ENCODE measurements around the gene IFITM1. TPM values are rescaled to one million over a fixed set of nuclear protein-coding genes. Genes with fewer than 3 reads are reported as not detected.
A peak's percentile ranks its signal among the peaks of the same experiment; 100 is the strongest.

Gene IFITM1
- total and polyA plus RNA-seq, 9 of the 15 experiments (the other 6 are each of a cell fraction or from before 2014, with no cell fraction given): 691 to 5,579 (median 974) TPM

DNA sequence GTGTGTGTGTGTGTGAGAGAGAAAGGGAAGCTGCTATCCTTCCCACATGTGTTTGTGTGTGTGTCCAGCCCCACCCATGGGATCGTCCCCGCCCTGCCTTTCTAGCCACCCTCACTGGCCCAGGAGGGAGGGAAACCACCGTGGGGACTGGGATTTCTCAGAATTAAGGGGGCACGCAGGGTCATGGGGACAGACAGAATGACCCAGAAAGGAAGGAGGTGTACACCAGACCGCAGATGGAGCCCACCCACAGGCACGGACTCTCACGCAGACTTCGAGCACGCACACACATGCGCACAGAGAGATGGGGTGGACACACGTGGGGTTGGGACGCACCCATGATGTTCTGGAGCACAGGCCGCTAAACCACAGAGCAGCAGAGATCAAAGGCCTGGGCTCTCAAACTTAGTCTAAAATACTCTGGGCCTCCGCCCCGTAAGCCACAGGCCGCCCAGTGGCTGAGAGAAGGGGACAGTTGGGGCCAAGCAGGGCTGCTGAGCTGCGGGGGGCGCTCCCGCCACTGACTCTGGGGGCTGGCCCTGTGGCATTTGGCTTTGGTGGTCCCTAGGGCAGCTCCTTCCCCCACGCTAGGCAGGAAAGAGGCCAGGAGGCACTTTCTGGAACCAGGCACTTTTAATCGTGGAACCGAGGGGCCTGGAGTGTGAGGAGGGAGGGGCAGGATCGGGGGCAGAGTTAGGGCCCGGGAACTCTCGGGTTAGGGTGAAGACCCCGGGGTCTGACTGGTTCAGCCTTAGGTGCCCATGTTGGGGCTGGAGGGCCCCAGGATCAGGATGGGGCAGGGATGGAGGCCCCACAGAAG is 16.0 kb upstream of the IFITM1 start (continued):
- TF ChIP-seq, protein P1, sequence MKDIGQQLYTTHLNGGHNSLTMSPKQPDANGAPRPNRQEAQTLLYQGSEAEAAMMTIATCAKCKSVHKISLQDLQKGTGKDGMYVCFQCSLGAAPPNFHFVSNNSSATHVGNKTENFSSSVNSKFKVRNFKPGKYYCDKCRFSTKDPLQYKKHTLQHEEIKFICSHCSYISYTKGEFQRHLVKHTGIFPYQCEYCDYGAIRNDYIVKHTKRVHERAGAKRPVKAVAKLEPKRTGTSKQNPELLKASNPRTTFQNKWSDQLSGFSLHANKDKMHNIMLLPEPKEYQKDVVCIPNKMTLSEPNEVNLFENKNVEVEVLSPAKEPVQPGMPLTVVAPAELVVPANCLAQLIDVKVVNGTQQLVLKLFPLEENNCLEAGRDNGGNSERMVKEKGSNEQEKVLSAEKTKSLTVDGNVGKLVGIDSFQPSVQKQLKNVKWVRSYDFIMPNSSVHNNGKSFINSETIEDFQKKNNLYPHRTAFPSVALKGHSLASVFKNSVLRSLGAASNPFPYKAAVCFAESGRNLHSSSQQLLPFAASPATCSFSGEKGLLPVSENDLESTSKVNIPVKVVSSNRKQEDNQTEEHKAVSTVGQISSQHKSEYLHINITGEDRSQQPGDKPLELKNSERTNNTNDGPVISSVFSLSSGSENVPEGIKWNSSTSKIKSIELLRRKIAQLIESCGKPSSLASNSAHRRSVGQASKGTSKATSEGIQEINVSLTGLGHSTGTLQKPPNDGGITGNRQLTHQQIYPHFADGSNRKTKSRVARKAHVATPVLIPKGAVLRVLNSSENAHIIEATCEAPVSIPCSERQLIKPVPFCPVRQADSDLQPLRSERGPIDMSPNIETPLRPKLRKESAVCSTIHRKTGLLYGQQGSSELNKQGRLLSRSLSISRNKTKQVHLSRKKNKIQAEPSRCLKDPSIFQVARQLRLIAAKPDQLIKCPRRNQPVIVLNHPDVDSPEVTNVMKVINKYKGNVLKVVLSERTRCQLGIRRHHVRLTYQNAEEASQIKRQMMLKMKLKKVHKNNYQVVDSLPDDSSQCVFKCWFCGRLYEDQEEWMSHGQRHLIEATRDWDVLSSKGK (CRISPR knock-in tag; IDR thresholded peaks at IDR 0.05): no peak
- no peak for TF ChIP-seq ZNF766 (CRISPR knock-in tag; conservative IDR thresholded peaks at IDR 0.05)
- TF ChIP-seq POU5F1 (IDR thresholded peaks at IDR 0.05; ENCODE audit: borderline replicate concordance, low read depth, low read length, partially characterized antibody): no peak
- TF ChIP-seq, protein P2, sequence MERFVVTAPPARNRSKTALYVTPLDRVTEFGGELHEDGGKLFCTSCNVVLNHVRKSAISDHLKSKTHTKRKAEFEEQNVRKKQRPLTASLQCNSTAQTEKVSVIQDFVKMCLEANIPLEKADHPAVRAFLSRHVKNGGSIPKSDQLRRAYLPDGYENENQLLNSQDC (CRISPR knock-in tag; IDR thresholded peaks at IDR 0.05): no peak
- TF ChIP-seq ZNF699 (CRISPR knock-in tag; IDR thresholded peaks at IDR 0.05; ENCODE audit: insufficient replicate concordance): no peak
- TF ChIP-seq TEAD2 (tag; IDR thresholded peaks at IDR 0.05): no peak
- no peak for TF ChIP-seq NR2C1 (IDR thresholded peaks at IDR 0.05)
- TF ChIP-seq NR2C1 (tag; IDR thresholded peaks at IDR 0.05): no peak
- TF ChIP-seq NONO (IDR thresholded peaks at IDR 0.05; ENCODE audit: low read depth in 2 of 2, low read length in 1 of 2): no peak
- TF ChIP-seq, protein P3, sequence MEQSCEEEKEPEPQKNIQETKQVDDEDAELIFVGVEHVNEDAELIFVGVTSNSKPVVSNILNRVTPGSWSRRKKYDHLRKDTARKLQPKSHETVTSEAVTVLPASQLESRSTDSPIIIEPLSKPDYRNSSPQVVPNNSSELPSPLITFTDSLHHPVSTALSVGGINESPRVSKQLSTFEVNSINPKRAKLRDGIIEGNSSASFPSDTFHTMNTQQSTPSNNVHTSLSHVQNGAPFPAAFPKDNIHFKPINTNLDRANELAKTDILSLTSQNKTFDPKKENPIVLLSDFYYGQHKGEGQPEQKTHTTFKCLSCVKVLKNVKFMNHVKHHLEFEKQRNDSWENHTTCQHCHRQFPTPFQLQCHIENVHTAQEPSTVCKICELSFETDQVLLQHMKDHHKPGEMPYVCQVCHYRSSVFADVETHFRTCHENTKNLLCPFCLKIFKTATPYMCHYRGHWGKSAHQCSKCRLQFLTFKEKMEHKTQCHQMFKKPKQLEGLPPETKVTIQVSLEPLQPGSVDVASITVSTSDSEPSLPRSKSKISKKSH (CRISPR knock-in tag; IDR thresholded peaks at IDR 0.05): no peak
- TF ChIP-seq NR3C1 (CRISPR knock-in tag; IDR thresholded peaks at IDR 0.05): no peak
- TF ChIP-seq SMARCB1 (IDR thresholded peaks at IDR 0.05; ENCODE audit: insufficient read length, low read depth): peak; percentile 66
- TF ChIP-seq ZNF282 (CRISPR knock-in tag; IDR thresholded peaks at IDR 0.05): no peak
- TF ChIP-seq, protein P4, sequence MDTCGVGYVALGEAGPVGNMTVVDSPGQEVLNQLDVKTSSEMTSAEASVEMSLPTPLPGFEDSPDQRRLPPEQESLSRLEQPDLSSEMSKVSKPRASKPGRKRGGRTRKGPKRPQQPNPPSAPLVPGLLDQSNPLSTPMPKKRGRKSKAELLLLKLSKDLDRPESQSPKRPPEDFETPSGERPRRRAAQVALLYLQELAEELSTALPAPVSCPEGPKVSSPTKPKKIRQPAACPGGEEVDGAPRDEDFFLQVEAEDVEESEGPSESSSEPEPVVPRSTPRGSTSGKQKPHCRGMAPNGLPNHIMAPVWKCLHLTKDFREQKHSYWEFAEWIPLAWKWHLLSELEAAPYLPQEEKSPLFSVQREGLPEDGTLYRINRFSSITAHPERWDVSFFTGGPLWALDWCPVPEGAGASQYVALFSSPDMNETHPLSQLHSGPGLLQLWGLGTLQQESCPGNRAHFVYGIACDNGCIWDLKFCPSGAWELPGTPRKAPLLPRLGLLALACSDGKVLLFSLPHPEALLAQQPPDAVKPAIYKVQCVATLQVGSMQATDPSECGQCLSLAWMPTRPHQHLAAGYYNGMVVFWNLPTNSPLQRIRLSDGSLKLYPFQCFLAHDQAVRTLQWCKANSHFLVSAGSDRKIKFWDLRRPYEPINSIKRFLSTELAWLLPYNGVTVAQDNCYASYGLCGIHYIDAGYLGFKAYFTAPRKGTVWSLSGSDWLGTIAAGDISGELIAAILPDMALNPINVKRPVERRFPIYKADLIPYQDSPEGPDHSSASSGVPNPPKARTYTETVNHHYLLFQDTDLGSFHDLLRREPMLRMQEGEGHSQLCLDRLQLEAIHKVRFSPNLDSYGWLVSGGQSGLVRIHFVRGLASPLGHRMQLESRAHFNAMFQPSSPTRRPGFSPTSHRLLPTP (IDR thresholded peaks at IDR 0.05; ENCODE audit: borderline replicate concordance, extremely low read depth, insufficient read length): no peak
- no peak for TF ChIP-seq RBM15 (IDR thresholded peaks at IDR 0.05; ENCODE audit: insufficient read depth, low read length)
- TF ChIP-seq, protein P5, sequence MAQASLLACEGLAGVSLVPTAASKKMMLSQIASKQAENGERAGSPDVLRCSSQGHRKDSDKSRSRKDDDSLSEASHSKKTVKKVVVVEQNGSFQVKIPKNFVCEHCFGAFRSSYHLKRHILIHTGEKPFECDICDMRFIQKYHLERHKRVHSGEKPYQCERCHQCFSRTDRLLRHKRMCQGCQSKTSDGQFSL (CRISPR knock-in tag; IDR thresholded peaks at IDR 0.05): no peak
- TF ChIP-seq, protein P5 (tag; IDR thresholded peaks at IDR 0.05): no peak
- no peak for TF ChIP-seq KDM2B (CRISPR knock-in tag; IDR thresholded peaks at IDR 0.05)

All from K562 (cell line).